ENCODE results near the gene CPNE9.

The CPNE9 gene

GRCh38 chr3:9686050-9686550, 17.5 kb upstream of the CPNE9 start:
- in situ Hi-C loops (cut with MboI; ENCODE audit: low sequenced_read_pairs, unreplicated experiment), result no loop called here
- TF ChIP-seq CTCF (IDR thresholded peaks at IDR 0.05; ENCODE audit: borderline replicate concordance, control extremely low read depth, extremely low read depth, insufficient read depth, missing control alignments), result no peak
- no peak for DNase-seq (ENCODE audit: low spot score)

GRCh38 chr3:9686703-9687102, 16.9 kb upstream of the CPNE9 start:
- TF ChIP-seq CTCF (IDR thresholded peaks at IDR 0.05; ENCODE audit: borderline replicate concordance, control extremely low read depth, extremely low read depth, insufficient read depth, missing control alignments), result no peak
- in situ Hi-C loops (cut with MboI; ENCODE audit: low sequenced_read_pairs, unreplicated experiment), result no loop called here
- DNase-seq (ENCODE audit: low spot score), result no peak

- DNase-seq (ENCODE audit: low spot score), result no peak
- in situ Hi-C loops (cut with MboI; ENCODE audit: low sequenced_read_pairs, unreplicated experiment), result no loop called here
- TF ChIP-seq CTCF (IDR thresholded peaks at IDR 0.05; ENCODE audit: borderline replicate concordance, control extremely low read depth, extremely low read depth, insufficient read depth, missing control alignments), result no peak
Measured at GRCh38 chr3:9687514-9687913, 16.1 kb upstream of the CPNE9 start.

- in situ Hi-C loops (cut with MboI; ENCODE audit: low sequenced_read_pairs, unreplicated experiment), result no loop called here
- no peak for DNase-seq (ENCODE audit: low spot score)
- TF ChIP-seq CTCF (IDR thresholded peaks at IDR 0.05; ENCODE audit: borderline replicate concordance, control extremely low read depth, extremely low read depth, insufficient read depth, missing control alignments), result no peak
Measured at GRCh38 chr3:9688961-9689360, 14.7 kb upstream of the CPNE9 start.

GRCh38 chr3:9689757-9690156, 13.9 kb upstream of the CPNE9 start:
- no peak for TF ChIP-seq CTCF (IDR thresholded peaks at IDR 0.05; ENCODE audit: borderline replicate concordance, control extremely low read depth, extremely low read depth, insufficient read depth, missing control alignments)
- DNase-seq (ENCODE audit: low spot score), result no peak
- in situ Hi-C loops (cut with MboI; ENCODE audit: low sequenced_read_pairs, unreplicated experiment), result no loop called here

- no peak for TF ChIP-seq CTCF (IDR thresholded peaks at IDR 0.05; ENCODE audit: borderline replicate concordance, control extremely low read depth, extremely low read depth, insufficient read depth, missing control alignments)
- in situ Hi-C loops (cut with MboI; ENCODE audit: low sequenced_read_pairs, unreplicated experiment), result no loop called here
- peak; percentile 78 for DNase-seq (ENCODE audit: low spot score)
Measured at GRCh38 chr3:9690451-9691450, 12.9 kb upstream of the CPNE9 start.

Data from GM13976 (cell line).